GM12878 (cell line): Measurements from ENCODE around the gene MCMBP. TPM values are rescaled to one million over a fixed set of nuclear protein-coding genes. Genes with fewer than 3 reads are reported as not detected.

Source experiments
- ATAC-seq: fragments of 200-7000 bp; cut with Tn5 transposase; 3 replicates; pipeline ENCODE4 v1.9.1; 2020; ENCODE audit warnings: mild to moderate bottlenecking, moderate library complexity
- BruUV-seq: library from RNA; stranded (reverse); fragments of 400-500 nt; replicated peaks from 2 replicates; lab custom pipeline; 2021; lab: Mats Ljungman, UMichigan
- CTCF ChIA-PET: fragments of 300-600 bp; sonication (Branson Sonifier 250); formaldehyde crosslinking; extraction: SDS; loops from one replicate; lab custom pipeline; 2021; ENCODE audit warnings: inconsistent platforms; lab: Yijun Ruan, JAX
- POLR2A ChIA-PET: fragments of 350-600 bp; formaldehyde crosslinking; extraction: SDS; loops from one replicate; lab custom pipeline; 2021; ENCODE audit warnings: inconsistent platforms; lab: Charles Lee
- RAD21 ChIA-PET: fragments of 300-600 bp; sonication (Branson Sonifier 250); formaldehyde crosslinking; loops from one replicate; lab custom pipeline; 2023; ENCODE audit warnings: antibody characterized with exemption; ENCODE audit not compliant: unreplicated experiment; lab: Charles Lee
- SMC1A ChIA-PET: fragments of 300-600 bp; sonication (Branson Sonifier 250); formaldehyde crosslinking; loops from one replicate; lab custom pipeline; 2023; ENCODE audit not compliant: unreplicated experiment, uncharacterized antibody; lab: Charles Lee
- DNase-seq: peaks from one replicate; pipeline ENCODE4 v3.0.0-alpha.2; 2011; ENCODE audit warnings: low read depth, low spot score
- FAIRE-seq: peaks from 3 replicates; lab custom pipeline; 2011; peaks lifted over from hg19 to GRCh38; lab: Jason Lieb, UNC
- H2AFZ ChIP-seq: 2 replicates; pipeline ENCODE4 v1.6.0; 2011; ENCODE audit warnings: low read depth, low read length, control low read depth; ENCODE audit not compliant: control insufficient read depth
- H3K27ac ChIP-seq: 2 replicates; pipeline ENCODE4 v1.5.1; 2011; ENCODE audit warnings: control low read depth; ENCODE audit not compliant: control insufficient read depth, insufficient read depth
- H3K27me3 ChIP-seq, 2 experiments: replicated peaks in 1 of 2; 2 replicates each; pipeline versions ENCODE4 v1.6.0 to v1.6.1; 2011; ENCODE audit warnings: low read length in 1 of 2; ENCODE audit not compliant: control insufficient read depth in 2 of 2, insufficient read depth in 2 of 2
- H3K36me3 ChIP-seq, 2 experiments: 2 replicates each; pipeline ENCODE4 v1.5.1; 2011; ENCODE audit warnings: low read length in 1 of 2; ENCODE audit not compliant: control insufficient read depth in 2 of 2, insufficient read depth in 2 of 2
- H3K4me1 ChIP-seq: 2 replicates; pipeline ENCODE4 v1.6.1; 2011; ENCODE audit warnings: mild to moderate bottlenecking, low read length, moderate library complexity, mixed read lengths; ENCODE audit not compliant: control insufficient read depth, insufficient read depth
- H3K4me2 ChIP-seq: 2 replicates; pipeline ENCODE4 v1.6.0; 2011; ENCODE audit warnings: control low read depth; ENCODE audit not compliant: control insufficient read depth, insufficient read depth
- H3K4me3 ChIP-seq: fragments of 200-600 bp; sonication (generic); 2 replicates; pipeline ENCODE4 v1.5.1; 2016
- H3K79me2 ChIP-seq: 2 replicates; pipeline ENCODE4 v1.6.0; 2011; ENCODE audit warnings: low read length; ENCODE audit not compliant: control insufficient read depth, insufficient read depth
- H3K9ac ChIP-seq: 2 replicates; pipeline ENCODE4 v1.8.0; 2011; ENCODE audit warnings: low read length, control low read depth, mixed read lengths; ENCODE audit not compliant: control insufficient read depth, insufficient read depth
- H3K9me3 ChIP-seq: replicated peaks from 3 replicates; pipeline ENCODE4 v1.5.1; 2011; ENCODE audit warnings: mild to moderate bottlenecking, low read length; ENCODE audit not compliant: control insufficient read depth, insufficient read depth
- H4K20me1 ChIP-seq: 2 replicates; pipeline ENCODE4 v1.6.0; 2011; ENCODE audit not compliant: control insufficient read depth, insufficient read depth
- CEBPB ChIP-seq, 2 experiments: fragments of 150-350 bp in 1 of 2; IDR thresholded peaks; 2 replicates each; pipeline ENCODE4 v1.6.1; 2012 to 2014; ENCODE audit warnings: low read depth in 2 of 2, low read length in 2 of 2, borderline replicate concordance in 1 of 2, inconsistent platforms in 1 of 2
- IKZF1 ChIP-seq: fragments of 450-650 bp; conservative IDR thresholded peaks from 2 replicates; pipeline ENCODE4 v1.6.1; 2017; ENCODE audit warnings: antibody characterized with exemption, mild to moderate bottlenecking
- MLLT1 ChIP-seq: fragments of 450-650 bp; IDR thresholded peaks from 2 replicates; pipeline ENCODE4 v1.6.1; 2016; ENCODE audit warnings: mild to moderate bottlenecking
- WGBS: methylation state at CpG from one replicate; pipeline ENCODE4 v1.1.6; 2016; ENCODE audit warnings: low lambda C conversion rate; ENCODE audit not compliant: insufficient replicate concordance, insufficient coverage; ENCODE audit errors: missing lambda C conversion rate; 5-methylcytosine and 5-hydroxymethylcytosine counted together
- in situ Hi-C: fragments of 300-500 bp; cut with MboI; formaldehyde crosslinking; loops from 9 replicates; pipeline ENCODE4 v1.14.3; 2018; ENCODE audit warnings: mixed read lengths
- intact Hi-C: fragments of 100-400 bp; cut with micrococcal nuclease; formaldehyde crosslinking; loops from one replicate; pipeline ENCODE4 v1.14.2; 2022; ENCODE audit not compliant: unreplicated experiment
- polyA plus RNA-seq, 11 experiments: library from polyadenylated mRNA; depleted of rRNA in 4 of 11; unstranded in 6 of 11; stranded (reverse) in 5 of 11; fragments of >200 nt; fragmentation: Nextera tagmentation in 4 of 11; fragmentation: Illumina TruSeq in 1 of 11; extraction: Ambion mirVana in 4 of 11; extraction: Trizol in 1 of 11; gene quantifications; 1 replicate in 1 of 11; 2 replicates in 10 of 11; pipeline versions ENCODE4 v1.2.1 to v1.2.3, GENCODE V29; 2011 to 2016; ENCODE audit warnings: inconsistent platforms in 2 of 11, missing spikeins in 2 of 11, low read depth in 1 of 11
- total RNA-seq, 4 experiments: library from RNA; depleted of rRNA in 3 of 4; stranded (reverse); fragments of >200 nt in 3 of 4; fragmentation: Illumina TruSeq in 1 of 4; extraction: Trizol in 1 of 4; gene quantifications; 2 replicates each; pipeline versions ENCODE4 v1.2.1 to v1.2.3, GENCODE V29; 2013 to 2021

MCMBP gene
- total and polyA plus RNA-seq, 10 of the 15 experiments (the other 5 are each of a cell fraction or from before 2014, with no cell fraction given), result 7.6 to 93.1 (median 75.7) TPM

- H2AFZ ChIP-seq, result no peak overlapping the region
- H3K36me3 ChIP-seq, result no peaks in the 10 kb centered on the region; a peak in 1 of 4 replicates
- SMC1A ChIA-PET, result interaction anchor here (0.7 to 3.7 kb wide), 10 partner anchors 8 to 91 kb away, joined by 3 to 20 read pairs (median 6); no protein-coding TSS in a partner anchor
- no TSS peak for BruUV-seq
- no peak overlapping the region for H3K27ac ChIP-seq
- no peak overlapping the region for H3K9ac ChIP-seq
- intact Hi-C loops, result no loop called here
- H4K20me1 ChIP-seq, result no peaks in the 10 kb centered on the region
- FAIRE-seq (no peak), DNase-seq (no peak), ATAC-seq (no peak)
- no peaks in the 10 kb centered on the region for H3K27me3 ChIP-seq
- H3K9me3 ChIP-seq, result no peaks in the 10 kb centered on the region
- POLR2A ChIA-PET, result no interaction called here
- peaks cover 14% of the 10 kb centered on the region for H3K4me1 ChIP-seq
- no peak overlapping the region for H3K4me3 ChIP-seq
- CTCF ChIA-PET, result interaction anchor here (1.0 to 3.5 kb wide), 5 partner anchors 9 to 94 kb away, joined by 3 to 19 read pairs (median 7); no protein-coding TSS in a partner anchor
- 77% methylated on average over 5 of the region's 5 CpGs for WGBS
- TF ChIP-seq CEBPB (IDR thresholded peaks at IDR 0.05; ENCODE audit: borderline replicate concordance in 1 of 2, low read depth in 2 of 2, low read length in 2 of 2) (no peak), IKZF1 (no peak), MLLT1 (no peak)
- in situ Hi-C loops, result no loop called here
- H3K79me2 ChIP-seq, result no peaks in the 10 kb centered on the region
- RAD21 ChIA-PET, result interaction anchor here (0.9 to 1.4 kb wide), 3 partner anchors 77 to 94 kb away, joined by 3 to 5 read pairs (median 3); no protein-coding TSS in a partner anchor
- H3K4me2 ChIP-seq, result no peak overlapping the region
These were observed 91.7 kb downstream of the MCMBP start for GRCh38 chr10:119780879-119781480.

Other genes starting within 250 kb of the MCMBP start
- 3.3 and 4.1 TPM in 2 replicates for gene BAG3, start 221.5 kb downstream of the MCMBP start, total RNA-seq (2014; rRNA removed)
- 2.3 and 2.5 TPM in 2 replicates for gene BAG3, start 221.5 kb downstream of the MCMBP start, total RNA-seq (2014; rRNA removed; fragmentation: Illumina TruSeq; extraction: Trizol)
- 11.1 and 11.4 TPM in 2 replicates for gene BAG3, start 221.5 kb downstream of the MCMBP start, total RNA-seq (2021)
- 0.56 and 0.71 TPM in 2 replicates for gene BAG3, start 221.5 kb downstream of the MCMBP start, polyA plus RNA-seq (2011; rRNA removed)
- gene BAG3, start 221.5 kb downstream of the MCMBP start, polyA plus RNA-seq (2014; fragmentation: Illumina TruSeq; extraction: Trizol), result 4.7 and 7.1 TPM in 2 replicates
- 1 to 10 TPM; 1.8 to 2.7 TPM for gene BAG3, start 221.5 kb downstream of the MCMBP start, polyA plus RNA-seq (2014; fragmentation: Nextera tagmentation; extraction: Ambion mirVana)
- 4.6 and 5.4 TPM in 2 replicates for gene BAG3, start 221.5 kb downstream of the MCMBP start, polyA plus RNA-seq (2014; rRNA removed)
- 10 to 100 TPM; 13.9 to 14.1 TPM for gene BAG3, start 221.5 kb downstream of the MCMBP start, polyA plus RNA-seq (2016; fragmentation: Nextera tagmentation; extraction: Ambion mirVana)
- 28.0 and 34.6 TPM in 2 replicates for gene INPP5F, start 146.8 kb downstream of the MCMBP start, total RNA-seq (2014; rRNA removed)
- gene INPP5F, start 146.8 kb downstream of the MCMBP start, total RNA-seq (2014; rRNA removed; fragmentation: Illumina TruSeq; extraction: Trizol), result 35.1 and 39.7 TPM in 2 replicates
- 36.3 and 39.9 TPM in 2 replicates for gene INPP5F, start 146.8 kb downstream of the MCMBP start, total RNA-seq (2021)
- 49.3 and 64.4 TPM in 2 replicates for gene INPP5F, start 146.8 kb downstream of the MCMBP start, polyA plus RNA-seq (2011; rRNA removed)
- gene INPP5F, start 146.8 kb downstream of the MCMBP start, polyA plus RNA-seq (2014; fragmentation: Illumina TruSeq; extraction: Trizol), result 39.8 and 50.4 TPM in 2 replicates
- 10 to 100 TPM in 1 of 2 experiments, 1 to 10 TPM in 1; 6.0 to 13.4 TPM for gene INPP5F, start 146.8 kb downstream of the MCMBP start, polyA plus RNA-seq (2014; fragmentation: Nextera tagmentation; extraction: Ambion mirVana)
- 29.6 and 33.5 TPM in 2 replicates for gene INPP5F, start 146.8 kb downstream of the MCMBP start, polyA plus RNA-seq (2014; rRNA removed)
- 10 to 100 TPM; 32.7 to 41.0 TPM for gene INPP5F, start 146.8 kb downstream of the MCMBP start, polyA plus RNA-seq (2016; fragmentation: Nextera tagmentation; extraction: Ambion mirVana)
- gene SEC23IP, start 19.9 kb upstream of the MCMBP start, total RNA-seq (2014; rRNA removed), result 21.6 and 30.3 TPM in 2 replicates
- 26.8 and 30.7 TPM in 2 replicates for gene SEC23IP, start 19.9 kb upstream of the MCMBP start, total RNA-seq (2014; rRNA removed; fragmentation: Illumina TruSeq; extraction: Trizol)
- 71.9 and 82.5 TPM in 2 replicates for gene SEC23IP, start 19.9 kb upstream of the MCMBP start, total RNA-seq (2021)
- 29.9 and 38.3 TPM in 2 replicates for gene SEC23IP, start 19.9 kb upstream of the MCMBP start, polyA plus RNA-seq (2011; rRNA removed)
- 68.0 and 68.4 TPM in 2 replicates for gene SEC23IP, start 19.9 kb upstream of the MCMBP start, polyA plus RNA-seq (2014; fragmentation: Illumina TruSeq; extraction: Trizol)
- 10 to 100 TPM; 15.1 to 20.8 TPM for gene SEC23IP, start 19.9 kb upstream of the MCMBP start, polyA plus RNA-seq (2014; fragmentation: Nextera tagmentation; extraction: Ambion mirVana)
- gene SEC23IP, start 19.9 kb upstream of the MCMBP start, polyA plus RNA-seq (2014; rRNA removed), result 33.6 and 39.0 TPM in 2 replicates
- gene SEC23IP, start 19.9 kb upstream of the MCMBP start, polyA plus RNA-seq (2016; fragmentation: Nextera tagmentation; extraction: Ambion mirVana), result 10 to 100 TPM; 72.2 to 79.2 TPM